Astrocyte of the hippocampus (primary cell): Measurements from ENCODE around the gene SMARCC1.

Experiments used
- DNase-seq: peaks from one replicate; pipeline ENCODE4 v3.0.0; 2011; ENCODE audit warnings: low read depth, low spot score

The SMARCC1 gene

DNA sequence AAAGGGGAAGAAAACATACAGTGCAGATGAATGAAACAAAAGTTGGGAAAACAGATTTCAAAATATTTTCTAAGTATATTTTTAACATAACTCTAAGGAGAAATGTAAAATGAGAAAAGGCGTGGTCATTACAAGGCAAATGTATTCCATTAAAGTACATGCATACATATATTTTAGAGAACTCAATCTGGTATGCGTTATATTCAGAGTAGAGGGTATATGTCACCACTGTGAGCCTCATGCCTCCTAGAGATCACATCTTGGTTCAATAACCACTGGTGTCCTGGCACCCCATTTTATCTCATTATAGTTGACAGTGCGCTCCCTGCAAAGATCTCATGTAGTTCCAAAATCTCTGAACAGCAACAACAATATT, 77.5 kb downstream of the SMARCC1 start:
- no peak for DNase-seq

DNA sequence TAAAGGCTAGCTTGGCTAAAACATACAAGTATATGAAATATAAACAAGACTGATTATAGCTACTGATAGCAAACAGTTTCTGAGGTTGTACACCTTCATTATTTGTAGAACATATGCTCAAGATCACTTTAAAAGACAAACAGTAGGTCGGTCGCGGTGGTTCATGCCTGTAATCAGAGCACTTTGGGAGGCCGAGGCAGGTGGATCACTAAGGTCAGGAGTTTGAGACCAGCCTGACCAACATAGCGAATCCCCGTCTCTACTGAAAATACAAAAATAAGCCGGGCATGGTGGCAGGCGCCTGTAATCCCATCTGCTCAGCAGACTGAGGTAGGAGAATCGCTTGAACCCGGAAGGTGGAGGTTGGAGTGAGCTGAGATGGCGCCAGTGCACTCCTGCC, 80.3 kb downstream of the SMARCC1 start:
- DNase-seq: no peak

DNA sequence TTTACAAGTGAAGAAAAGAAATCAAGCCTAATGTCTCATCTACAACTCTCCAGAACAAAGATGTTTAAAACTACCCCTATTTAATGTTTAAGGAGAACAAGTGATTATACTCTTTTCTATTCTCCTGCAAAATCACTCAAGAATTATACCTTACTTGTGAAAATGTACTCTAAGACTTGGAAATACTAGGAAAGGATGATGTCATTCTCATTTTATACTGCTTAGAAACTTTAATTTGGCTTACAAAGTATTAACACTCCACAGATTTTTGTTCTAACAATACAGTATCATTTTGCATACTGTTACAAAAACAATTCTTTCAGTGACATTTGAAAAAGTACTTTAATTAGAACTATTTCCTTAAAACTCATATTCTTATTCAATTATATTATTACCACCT, 89.5 kb downstream of the SMARCC1 start:
- DNase-seq: no peak

DNA sequence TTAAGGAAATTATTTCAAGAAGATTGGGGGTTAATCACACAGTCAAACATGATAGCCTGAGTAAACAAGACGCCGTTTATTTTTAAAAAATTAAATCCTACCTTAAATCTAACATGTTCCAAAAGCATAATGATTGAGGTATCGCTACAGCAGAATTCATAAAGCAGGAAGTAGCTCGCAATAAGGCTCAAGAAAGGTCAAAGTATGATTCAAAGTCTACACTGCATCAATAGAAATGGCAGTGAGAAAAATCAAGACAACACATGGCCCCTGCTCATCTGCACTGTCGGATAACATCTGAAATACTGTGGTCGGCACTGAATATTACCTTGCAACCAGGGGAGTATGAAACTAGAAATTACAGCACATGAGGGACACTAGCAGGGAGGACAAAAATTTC, 93.2 kb downstream of the SMARCC1 start:
- no peak for DNase-seq

DNA sequence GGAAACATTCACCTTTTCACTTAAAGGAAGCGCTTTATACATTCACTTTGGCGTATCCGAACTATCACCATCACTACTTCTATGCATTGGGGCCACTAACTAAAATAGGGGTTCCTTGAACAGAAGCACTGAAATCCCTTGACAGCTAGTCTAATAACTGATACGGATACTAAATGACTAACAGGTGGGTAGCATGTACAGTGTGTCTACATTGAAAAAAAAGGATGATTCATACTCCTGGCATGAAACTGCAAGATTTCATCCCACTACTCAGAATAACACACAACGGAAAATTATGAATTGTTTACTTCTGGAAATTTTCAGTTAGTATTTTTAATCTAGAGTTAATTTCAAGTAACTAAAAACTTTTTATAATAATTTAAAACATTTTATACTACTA, 96.7 kb downstream of the SMARCC1 start:
- no peak for DNase-seq

DNA sequence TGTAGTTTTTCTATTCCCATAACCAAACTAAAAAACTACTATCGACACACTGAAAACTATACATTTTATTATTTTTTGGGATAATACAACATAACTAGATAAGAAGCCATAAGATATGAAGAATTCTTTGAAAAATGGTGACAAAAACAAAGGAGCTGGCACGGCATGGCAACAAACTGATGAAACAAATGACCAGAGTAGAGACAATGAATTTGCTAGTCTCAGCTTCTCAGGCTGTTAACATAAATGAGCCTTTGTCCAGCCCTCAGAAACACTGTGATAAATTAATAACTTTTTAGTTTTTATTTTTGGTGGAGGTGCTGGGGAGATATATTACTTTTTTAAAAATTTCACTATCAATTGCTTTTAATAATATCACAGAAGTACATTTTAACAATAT, 100.7 kb downstream of the SMARCC1 start:
- DNase-seq: no peak

DNA sequence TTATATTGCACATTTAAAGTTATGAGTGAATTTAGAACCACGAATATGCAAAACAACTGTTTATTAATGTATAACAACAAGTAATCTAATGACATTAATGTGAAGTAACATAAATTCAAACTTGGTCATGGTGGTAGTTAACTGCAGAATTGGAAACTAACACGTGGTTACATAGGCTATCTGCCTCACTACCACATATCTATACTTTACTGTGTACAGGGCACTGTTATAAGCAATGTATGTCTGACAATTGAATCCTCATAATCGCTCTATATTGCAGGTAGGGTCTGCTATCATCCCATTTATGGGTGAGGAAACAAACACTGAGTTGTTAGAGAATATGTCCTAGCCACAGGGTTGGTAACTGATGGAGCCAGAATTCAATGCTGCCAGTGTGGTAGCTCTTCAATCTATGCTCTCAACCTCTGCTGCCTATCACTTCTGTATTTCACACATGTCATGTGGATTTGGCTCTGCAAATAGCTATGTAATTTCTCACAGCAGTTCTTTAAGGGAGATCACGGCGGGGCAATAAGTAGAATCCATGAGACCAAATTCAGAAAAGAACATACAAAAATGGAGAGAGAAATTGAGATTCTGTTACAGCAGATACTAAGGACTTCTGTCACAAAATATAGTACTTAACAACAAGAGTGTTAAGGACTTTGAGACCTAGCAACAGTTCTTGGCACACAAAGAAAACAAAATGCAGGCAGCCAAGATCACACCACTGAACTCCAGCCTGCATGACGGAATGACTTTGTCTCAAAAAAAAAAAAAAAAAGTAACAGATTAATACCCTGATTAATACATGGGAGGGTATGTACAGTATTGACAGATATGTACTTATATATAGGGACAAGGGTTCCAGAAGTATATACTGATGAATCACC, 103.0 kb downstream of the SMARCC1 start:
- no peak for DNase-seq

DNA sequence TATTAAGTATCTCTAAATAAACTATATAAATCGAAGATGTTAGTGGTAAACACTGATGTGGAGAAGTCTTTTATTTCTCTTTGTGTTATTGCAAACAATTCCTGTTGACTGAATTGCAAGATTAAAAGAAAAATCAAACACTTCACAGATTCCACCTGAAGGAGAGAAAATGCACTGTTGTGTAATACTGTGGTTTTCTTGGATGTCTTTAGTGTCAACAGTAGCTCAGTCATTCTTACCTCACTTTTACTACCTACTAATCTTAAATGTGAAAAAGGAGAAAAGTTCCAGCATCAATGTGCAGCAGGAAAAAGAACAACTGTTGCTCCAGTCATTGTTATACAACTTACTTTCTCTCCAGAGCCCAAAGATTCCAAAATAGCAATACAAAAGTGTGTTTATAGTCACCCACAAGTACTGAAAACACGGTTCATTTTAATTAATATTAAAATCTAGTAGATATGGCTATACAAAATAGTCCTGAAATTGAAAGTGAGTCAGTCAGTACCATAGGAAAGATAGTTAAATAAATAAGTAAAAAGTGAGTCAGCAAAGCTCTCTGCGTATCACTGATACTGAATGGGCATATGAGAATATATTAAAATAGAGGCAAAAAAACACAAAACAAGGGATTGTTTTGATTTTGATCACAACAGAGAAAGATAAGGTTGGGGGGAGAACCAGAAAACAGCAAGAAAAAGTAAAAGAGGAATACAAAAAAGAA, 112.5 kb downstream of the SMARCC1 start:
- DNase-seq: peak; percentile 21

DNA sequence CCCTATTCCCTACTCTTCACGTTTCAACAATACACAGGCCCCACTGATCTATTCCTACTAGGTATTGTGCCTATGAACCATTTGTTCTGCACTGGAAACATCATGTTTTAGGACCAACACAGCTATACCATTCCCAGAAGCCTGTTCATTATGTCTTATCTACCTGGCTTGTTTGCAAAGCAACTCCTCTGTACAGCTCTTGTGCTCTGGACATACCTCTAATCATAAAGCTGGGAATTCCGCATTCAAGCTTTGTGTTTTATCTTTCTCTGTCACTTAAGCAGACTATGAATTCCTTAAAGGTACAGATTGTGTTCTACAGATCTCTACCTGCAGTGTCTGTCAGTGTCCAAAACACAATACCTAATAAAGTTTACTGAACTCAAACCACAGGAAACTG, 115.6 kb downstream of the SMARCC1 start:
- DNase-seq: no peak

DNA sequence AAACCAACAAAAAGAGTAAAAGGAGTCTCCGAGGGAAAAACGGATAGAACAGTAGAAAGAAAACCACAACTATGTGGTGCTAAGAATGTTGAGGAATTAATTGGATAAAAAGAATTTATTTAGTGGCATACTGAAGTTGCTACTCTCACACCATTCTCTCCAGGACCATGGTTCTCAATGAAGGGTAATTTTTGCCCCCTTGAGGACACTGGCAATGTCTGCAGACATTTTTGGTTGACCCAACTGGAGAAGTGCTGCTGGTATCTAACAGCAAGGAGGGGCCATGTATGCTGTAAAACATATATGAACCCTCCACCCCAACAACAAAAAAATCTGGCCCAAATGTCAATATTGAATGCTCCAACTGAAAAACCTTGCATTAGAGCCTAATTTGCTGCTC, 117.2 kb downstream of the SMARCC1 start:
- peak; percentile 82 for DNase-seq

DNA sequence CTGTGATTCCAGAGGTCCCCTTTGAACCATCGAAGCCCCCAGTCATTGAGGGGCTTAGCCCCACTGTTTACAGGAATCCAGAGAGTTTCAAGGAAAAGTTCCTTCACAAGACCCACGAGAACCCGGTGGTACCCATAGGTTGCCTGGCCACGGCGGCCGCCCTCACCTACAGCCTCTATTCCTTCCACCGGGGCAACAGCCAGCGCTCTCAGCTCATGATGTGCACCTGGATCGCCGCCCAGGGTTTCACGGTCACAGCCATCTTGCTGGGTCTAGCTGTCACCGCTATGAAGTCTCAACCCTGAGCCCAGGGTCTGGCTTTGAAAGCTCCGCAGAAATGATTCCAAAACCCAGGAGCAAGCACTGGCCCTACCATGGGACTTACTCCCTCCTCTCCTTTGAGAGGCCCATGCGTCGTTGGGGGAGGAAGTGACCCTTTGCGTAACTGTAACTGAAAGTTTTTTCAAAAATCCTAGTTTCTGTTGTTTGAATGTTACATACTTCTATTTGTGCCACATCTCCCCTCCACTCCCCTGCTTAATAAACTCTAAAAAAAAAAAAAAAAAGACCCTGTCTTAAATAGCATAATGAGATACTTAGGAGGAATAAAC, 118.0 kb downstream of the SMARCC1 start:
- DNase-seq: no peak

DNA sequence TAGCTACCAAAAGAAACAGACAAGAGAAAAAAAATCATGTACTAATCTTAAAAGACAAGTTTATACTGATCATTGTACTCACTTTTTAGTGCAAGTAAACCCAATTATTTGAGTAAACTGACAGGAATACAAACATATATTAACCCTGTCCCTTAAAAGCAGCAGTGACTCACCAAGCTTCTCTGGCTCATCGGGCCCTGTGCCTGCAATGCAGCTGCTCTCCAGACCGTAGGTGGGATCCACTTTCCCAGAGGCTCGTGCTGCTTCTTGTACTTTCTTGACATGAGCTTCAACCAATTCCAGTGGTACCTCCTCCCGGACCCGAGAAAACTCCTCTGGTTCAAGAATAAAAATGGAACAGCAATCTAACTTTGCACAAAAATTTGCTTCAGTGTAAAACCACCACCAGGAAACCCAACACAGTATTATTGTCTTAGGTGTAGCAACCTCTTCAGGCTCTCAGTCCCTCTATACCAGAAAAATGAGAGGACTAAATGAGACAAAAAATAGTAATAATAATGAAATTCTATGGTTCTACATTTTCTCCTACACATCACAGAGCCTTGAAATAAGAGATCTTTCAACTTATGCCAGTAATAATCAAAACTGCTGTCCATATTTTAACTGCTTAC, 120.5 kb downstream of the SMARCC1 start:
- DNase-seq: peak; percentile 78

DNA sequence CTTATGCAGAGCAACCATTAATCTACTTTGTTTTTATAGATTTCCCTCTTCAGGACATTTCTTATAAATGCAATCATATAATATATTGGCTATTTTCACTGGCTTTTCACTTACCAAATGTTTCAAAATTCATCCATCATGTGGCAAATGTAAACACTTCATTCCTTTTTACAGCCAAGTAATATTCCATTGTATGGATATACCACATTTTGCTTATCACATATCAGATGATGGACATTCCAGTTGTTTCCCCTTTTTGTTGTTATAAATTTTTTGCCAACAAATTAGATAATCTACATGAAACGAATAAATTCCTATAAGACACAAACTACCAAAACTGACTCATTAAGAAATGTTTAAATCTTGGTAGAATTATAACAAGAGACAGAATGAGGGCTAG, 123.2 kb downstream of the SMARCC1 start:
- DNase-seq: no peak

DNA sequence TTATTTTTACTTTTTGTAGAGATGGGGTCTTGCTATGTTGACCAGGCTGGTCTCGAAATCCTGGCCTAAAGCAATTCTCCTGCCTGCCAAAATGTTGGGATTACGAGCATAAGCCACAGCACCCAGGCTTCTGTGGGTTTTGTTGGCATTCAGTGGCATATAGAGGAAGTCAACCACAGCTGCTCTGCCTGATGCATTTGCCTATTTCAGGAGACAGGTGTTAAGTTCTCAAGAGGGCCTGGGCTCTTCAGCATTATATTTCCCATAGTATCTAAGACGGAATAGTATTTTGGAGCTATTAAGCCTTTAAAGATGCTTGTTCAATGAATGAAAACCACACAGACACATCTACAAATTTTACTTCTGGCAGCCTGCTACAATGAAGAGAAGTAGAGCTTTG, 129.6 kb downstream of the SMARCC1 start:
- DNase-seq: no peak

DNA sequence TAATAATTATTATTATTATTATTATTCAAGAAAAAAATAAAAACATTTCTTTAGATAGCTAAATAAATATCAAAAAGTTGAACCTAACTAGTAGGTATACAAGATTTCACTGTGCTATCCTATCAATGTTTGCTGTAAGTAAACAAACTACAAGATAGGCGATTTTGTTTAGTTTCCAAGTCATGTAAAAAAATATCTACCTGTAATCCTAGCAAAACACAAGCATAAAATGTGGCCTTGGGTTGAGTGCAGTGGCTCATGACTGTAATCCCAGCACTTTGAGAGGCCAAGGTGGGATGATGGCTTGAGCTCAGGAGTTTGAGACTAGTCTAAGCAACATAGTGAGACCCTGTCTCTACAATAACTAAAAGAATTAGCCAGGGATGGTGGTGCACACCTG, 131.4 kb downstream of the SMARCC1 start:
- DNase-seq: no peak

DNA sequence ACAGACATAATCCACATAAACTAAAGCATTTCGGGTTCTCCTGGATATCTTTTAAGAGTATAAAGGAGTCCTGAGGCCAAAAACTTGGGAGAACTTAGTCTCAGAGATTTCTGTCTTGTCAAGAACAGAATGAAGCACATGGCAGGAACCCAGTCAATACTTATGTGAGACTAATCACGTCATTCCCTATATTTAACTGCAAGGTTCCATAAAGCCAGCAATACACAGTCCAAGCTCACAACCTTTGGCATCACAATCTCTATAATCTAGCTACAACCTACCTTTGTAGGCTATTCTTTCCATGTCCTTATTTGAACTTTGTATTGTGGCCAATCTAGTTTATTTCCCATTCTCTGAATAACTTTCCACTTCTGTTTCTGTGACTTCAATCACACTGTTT, 134.1 kb downstream of the SMARCC1 start:
- DNase-seq: no peak

DNA sequence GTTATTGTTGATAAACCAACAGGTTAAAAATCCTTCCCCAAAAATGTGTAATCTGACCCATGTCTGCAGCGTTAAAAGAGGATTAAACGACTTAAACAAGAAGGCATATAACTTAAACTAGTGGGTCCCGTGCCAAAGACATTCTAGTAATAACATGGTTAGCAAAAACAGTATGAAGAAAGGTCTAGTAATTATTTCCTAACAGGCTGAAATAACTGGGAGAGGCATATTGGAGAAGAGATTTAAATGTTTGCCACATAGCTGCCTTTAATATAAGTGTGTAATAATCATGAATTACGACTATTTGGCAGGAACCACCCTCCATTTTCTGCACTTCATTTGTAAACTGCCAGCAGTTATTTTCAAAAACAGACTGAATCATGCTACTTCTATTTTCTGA, 135.3 kb downstream of the SMARCC1 start:
- DNase-seq: no peak

DNA sequence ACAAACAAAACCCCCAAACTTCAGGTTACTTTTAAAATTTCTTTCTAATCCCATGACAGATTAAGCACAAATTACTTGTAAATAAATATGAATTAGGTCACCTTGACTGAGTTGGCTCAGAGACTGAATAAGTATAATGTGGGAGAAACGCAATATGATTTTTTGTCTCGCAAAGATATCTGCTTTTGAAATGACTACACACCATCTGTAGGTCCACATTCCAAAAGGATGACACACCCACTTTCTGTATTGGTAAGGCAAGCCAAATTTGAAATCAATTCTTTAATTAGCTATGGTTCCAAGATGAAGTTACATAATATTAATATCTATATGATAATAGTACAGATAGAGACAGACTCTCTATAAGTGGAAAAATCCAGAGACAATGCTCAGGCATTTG, 136.1 kb downstream of the SMARCC1 start:
- no peak for DNase-seq

DNA sequence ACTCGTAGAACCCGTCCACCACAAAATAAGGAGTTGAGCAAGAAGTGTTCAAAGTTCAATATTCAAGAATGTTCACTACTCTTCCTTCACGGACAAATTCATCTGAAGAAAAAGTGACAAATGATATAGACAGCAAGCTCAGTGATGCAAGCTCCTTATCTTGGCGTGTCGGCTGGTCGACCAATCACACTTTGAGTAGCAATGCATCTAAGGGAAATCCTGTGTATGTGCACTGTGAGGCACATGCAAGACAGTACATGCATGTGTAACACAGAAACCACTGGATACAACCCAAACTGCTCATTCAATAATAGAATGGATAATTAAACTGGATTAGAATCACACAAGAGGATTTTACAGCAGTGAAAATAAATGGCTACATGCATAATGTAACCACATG, 138.6 kb downstream of the SMARCC1 start:
- DNase-seq: no peak

DNA sequence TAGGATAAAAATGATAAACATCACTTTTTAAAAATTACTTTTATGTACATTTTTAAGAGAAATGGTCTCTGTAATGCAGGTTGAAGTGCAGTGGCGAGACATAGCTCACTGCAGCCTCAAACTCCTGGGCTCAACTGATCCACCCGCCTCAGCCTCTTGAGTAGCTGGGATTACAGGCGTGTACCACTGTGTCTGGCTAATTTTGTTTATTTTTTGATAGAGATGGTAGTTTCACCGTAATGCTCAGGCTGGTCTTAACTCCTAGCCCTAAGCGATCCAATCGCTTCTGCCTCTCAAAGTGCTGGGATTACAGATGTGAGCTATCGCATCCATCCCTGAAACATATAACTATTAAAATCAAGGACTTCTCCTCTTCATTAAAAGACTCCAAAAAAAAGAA, 140.0 kb downstream of the SMARCC1 start:
- DNase-seq: no peak

DNA sequence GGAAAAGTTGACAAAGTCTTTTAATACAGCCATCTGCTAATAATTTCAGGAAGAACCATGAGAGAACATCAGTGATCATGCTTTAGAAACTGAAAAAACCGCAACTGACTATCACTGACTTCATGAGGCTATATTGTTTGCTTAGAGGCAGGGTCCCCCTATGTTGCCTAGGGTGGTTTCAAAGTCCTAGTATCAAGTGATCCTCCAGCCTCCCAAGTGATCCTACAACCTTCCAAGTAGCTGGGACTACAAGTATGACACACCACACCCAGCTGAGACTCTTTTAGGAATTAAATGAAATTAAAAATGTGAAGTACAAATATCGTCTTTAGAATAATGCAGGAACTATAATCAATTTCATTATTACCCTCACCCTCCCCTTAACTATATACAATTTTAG, 144.8 kb downstream of the SMARCC1 start:
- no peak for DNase-seq

DNA sequence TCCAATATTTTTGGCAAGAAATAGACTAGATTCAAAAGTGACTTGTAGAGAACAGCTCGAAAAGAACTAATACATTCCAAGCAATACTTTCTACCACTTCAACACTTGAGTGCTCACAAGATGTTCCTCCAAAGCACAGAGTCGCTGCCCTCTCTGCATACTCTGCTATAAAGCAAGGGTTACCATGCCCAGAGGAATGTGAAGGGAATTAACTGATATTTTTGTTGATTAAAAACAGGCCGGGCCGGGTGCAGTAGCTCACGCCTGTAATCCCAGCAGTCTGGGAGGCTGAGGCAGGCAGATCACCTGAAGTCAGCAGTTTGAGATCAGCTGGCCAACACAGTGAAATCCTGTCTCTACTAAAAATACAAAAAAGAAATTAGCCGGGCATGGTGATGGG, 145.5 kb downstream of the SMARCC1 start:
- peak; percentile 29 for DNase-seq
